Stomach smooth muscle (tissue), 2 donors: ENCODE measurements around the gene MACF1.
"Not testable (repeated sequence)": the region's sequence is repeated elsewhere in the genome, so short reads cannot be mapped to it uniquely, and the experiment has no call there.

Source experiments
- H3K27ac ChIP-seq: one replicate; pipeline ENCODE4 v1.7.0; 2013; ENCODE audit warnings: mild to moderate bottlenecking, low read length, inconsistent platforms
- H3K27me3 ChIP-seq, 2 donors: one replicate each; pipeline ENCODE4 v1.7.0; 2013; ENCODE audit warnings: low read length in 2 of 2; ENCODE audit not compliant: insufficient read depth in 2 of 2, control insufficient read depth in 1 of 2
- H3K36me3 ChIP-seq, 2 donors: one replicate each; pipeline ENCODE4 v1.7.0; 2013; ENCODE audit warnings: low read length in 2 of 2; ENCODE audit not compliant: control insufficient read depth in 2 of 2, insufficient read depth in 2 of 2
- H3K4me1 ChIP-seq: one replicate; pipeline ENCODE4 v1.7.0; 2013; ENCODE audit warnings: low read length; ENCODE audit not compliant: control insufficient read depth, insufficient read depth
- H3K4me3 ChIP-seq, 2 donors: one replicate each; pipeline ENCODE4 v1.7.0; 2013; ENCODE audit warnings: low read length in 2 of 2
- H3K9ac ChIP-seq, 2 donors: one replicate each; pipeline ENCODE4 v1.7.0; 2013; ENCODE audit warnings: low read length in 2 of 2, mild to moderate bottlenecking in 1 of 2
- H3K9me3 ChIP-seq, 2 donors: one replicate each; pipeline ENCODE4 v1.7.0; 2013; ENCODE audit warnings: low read length in 2 of 2; ENCODE audit not compliant: control insufficient read depth in 2 of 2
- donor health status: healthy.
- donor health status: Pancreatic carcinoma.

The MACF1 gene

DNA sequence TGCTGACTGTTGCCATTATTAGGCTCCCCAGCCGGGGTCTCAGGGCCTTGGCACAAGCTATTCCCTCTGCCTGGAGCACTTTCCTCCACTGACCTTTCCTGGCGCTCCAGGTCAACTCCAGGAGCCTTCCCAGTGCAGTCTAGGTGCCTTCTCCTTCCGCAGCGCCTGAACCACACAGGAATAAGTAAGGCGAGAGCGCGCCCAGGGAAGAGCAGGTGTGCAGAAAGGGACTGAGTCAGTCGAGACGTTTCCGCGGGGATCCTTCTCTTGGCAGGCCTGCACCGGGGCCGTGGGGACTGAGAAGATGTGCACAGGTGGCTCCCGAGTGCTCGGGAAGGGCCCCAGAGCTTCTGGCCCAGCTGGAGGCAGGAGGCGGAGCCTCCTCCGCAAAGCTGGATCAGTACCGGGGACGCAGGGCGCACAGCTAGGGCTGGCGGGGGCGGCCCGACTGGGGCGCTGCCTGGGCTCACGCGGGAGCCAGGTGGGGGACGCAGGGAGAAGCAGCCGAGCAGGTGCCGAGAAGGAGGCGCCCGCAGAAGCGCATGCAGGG, 286.2 kb downstream of the MACF1 start:
- H3K4me3 ChIP-seq: peak overlapping the region in 1 of 2 donors; percentile 66
- peaks cover 14% of the 10 kb centered on the region for H3K4me1 ChIP-seq
- H3K9ac ChIP-seq: no peak overlapping the region
- H3K27ac ChIP-seq: no peak overlapping the region
- H3K27me3 ChIP-seq: peaks cover 9 to 12% of the 10 kb centered on the region in 2 donors
- H3K9me3 ChIP-seq: no peaks in the 10 kb centered on the region
- H3K36me3 ChIP-seq: peaks cover 12 to 17% of the 10 kb centered on the region in 2 donors

DNA sequence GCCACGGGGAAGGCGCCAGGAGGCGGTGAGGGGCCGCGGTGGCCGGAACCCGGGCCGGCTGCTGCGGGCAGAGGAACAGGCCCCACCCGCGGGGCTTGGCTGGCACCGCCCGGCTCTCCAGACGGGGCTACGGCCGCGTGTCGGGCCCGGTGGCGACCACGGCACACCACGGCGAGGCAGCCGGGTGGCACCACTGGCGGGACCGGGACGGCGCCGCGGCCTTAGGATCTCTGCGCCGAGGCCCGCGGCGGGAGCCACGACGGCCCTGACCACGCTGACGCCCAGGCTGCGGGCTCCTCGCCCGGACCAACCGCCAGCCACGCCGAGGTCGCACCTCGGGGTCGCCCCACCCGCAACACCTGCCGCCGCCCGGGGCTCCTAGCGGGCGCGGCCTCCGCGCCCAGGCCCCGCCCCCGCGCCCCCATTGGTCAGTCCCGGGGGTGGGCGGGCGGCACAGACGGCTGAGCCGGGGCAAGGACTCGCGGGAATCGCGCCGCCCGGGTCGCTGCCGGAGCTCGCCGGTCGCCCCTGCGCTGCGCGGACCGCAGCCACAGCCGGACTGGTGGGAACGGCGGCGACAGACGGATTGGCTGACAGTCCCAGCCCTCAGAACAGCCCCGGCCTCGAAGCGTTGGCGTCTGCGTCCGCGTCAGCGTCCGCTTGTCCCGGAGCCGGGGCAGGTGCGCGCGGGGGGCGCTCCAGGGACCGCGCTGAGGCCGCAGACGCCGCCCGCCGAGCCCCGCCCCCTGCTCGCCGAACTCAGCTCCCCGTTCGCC, 286.8 kb downstream of the MACF1 start, which contains the start of gene BMP8A:
TSS of gene BMP8A (plus strand) at position 491 of the 776 bp plus-strand sequence. CDS start 356 bp downstream, outside the sequence.
- peaks cover 9 to 12% of the 10 kb centered on the region in 2 donors for H3K27me3 ChIP-seq
- no peak within 1 kb of the TSS for H3K27ac ChIP-seq
- H3K36me3 ChIP-seq: peaks cover 10 to 12% of the 10 kb centered on the region in 2 donors
- H3K4me1 ChIP-seq: peaks cover 14% of the 10 kb centered on the region
- H3K9ac ChIP-seq: no peak within 1 kb of the TSS
- no peaks in the 10 kb centered on the region for H3K9me3 ChIP-seq
- peak within 1 kb of the TSS; percentile 8 to 66 for H3K4me3 ChIP-seq

DNA sequence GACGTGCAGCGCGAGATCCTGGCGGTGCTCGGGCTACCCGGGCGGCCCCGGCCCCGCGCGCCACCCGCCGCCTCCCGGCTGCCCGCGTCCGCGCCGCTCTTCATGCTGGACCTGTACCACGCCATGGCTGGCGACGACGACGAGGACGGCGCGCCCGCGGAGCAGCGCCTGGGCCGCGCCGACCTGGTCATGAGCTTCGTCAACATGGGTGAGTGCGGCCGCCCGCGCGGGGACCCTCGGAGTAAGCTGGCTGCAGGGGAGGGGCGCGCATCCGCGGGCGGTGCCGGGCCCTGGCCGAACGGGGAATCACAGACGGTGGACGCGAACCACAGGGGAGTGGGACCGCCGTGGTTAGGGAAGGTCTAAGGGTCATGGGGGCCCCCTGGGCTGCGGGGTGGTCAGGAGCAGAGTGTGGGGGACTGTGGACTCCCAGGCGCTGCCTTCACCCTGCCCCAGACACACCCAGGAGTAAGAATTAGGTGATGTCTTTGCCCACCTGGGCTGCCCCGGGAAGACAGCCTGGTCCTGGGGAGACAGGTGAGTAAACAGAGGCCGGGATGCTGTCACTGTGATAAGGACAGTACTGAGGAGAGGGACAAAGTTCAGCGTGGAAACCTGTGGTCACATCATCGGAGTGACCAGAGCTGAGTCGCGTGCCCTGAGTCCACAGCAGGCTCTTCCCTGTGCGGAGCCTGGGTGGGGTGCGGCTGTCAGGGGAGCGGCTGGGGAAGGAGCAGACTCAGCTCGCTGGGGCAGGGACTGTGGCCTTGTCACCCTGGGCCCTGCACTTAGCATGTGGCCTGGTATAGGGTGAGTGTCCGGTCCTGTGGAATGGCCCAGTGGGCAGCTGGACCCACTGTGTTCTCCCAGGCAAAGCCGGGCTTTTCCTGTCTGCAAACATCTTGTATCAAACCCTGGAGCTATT, 287.9 kb downstream of the MACF1 start:
- not testable (repeated sequence) for H3K27ac ChIP-seq, H3K4me3 ChIP-seq, H3K9me3 ChIP-seq, H3K9ac ChIP-seq, H3K36me3 ChIP-seq
- Histone ChIP-seq H3K4me1 (peaks cover 17% of the 10 kb centered on the region), H3K27me3 (peaks cover 9 to 12% of the 10 kb centered on the region in 2 donors)

DNA sequence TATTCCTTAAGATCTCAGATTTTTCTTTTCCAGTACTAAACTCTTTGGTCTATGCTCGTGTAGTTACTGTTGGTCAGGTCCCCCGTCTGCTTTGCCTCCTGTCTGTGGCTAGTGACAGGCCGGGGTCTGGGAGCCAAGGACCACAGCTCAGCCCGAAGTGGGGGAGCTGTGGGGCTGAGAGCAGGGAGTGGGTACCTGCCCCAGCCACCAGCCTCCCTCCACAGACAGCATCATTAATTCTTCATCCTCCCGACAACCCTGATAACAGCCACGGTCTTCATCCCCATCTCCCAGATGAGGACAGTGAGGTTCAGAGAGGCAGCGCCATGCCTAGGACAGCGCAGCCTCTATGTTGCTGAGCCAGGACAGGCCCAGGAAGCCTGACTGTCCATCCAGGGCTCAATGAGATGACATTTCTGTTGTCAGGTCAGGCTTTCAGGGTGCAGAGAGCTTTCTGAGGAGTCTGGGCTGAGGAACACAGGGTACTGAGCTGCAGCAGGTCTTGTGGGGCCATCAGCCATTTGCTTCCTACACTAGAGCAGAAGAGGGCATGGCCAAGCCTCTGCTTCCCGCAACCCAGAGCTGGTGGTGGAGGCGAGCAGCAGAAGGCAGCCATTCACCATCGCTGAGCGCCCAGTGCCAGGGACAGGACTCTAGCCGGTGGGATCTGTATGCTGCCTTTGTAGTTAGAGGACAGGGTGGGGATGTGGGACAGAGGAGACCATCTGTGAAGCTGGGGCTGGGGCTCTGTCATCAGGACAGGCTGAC, 288.7 kb downstream of the MACF1 start:
- not testable (repeated sequence) for H3K9ac ChIP-seq, H3K9me3 ChIP-seq, H3K27ac ChIP-seq, H3K36me3 ChIP-seq, H3K4me3 ChIP-seq
- peaks cover 9 to 12% of the 10 kb centered on the region in 2 donors for H3K27me3 ChIP-seq
- peaks cover 21% of the 10 kb centered on the region for H3K4me1 ChIP-seq

DNA sequence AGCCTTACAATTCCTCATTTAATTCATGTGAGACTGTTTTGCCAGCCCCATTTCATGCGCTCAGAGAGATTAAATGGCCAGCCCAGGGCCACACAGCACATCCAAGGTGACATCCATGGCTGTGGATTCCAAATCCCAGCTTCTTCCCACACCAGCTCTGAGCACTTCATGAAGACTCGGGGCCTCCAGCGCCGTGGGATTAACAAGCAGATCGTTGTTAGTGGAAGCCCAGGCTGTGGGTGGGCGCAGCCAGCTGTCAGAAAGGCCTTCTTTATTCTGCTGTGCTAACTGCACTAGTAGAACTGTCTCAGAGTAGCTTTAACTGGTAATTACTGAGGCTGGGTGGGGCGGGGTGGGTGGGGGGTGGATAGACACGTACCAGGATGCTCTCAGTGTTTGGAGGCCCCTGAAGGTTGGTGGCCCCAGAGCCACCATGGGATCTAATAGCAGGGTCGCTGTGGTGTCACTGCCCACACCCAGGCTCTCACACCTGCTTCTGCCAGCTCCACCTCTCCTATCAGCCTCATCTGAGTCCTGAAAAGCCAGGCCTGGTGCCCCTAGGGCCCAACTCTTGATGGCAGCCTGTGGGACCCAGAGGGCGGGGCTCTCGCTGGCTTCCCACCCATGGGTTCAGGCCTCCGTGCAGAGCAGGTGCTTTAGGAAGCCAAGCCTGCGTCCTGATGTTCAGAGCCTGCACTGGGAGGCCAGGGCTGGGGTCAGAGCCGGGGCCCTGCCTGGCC, 290.3 kb downstream of the MACF1 start:
- no peak overlapping the region for H3K4me3 ChIP-seq
- no peaks in the 10 kb centered on the region for H3K9me3 ChIP-seq
- peaks cover 23% of the 10 kb centered on the region for H3K4me1 ChIP-seq
- no peaks in the 10 kb centered on the region for H3K36me3 ChIP-seq
- no peak overlapping the region for H3K9ac ChIP-seq
- peaks cover 9 to 12% of the 10 kb centered on the region in 2 donors for H3K27me3 ChIP-seq
- H3K27ac ChIP-seq: no peak overlapping the region

DNA sequence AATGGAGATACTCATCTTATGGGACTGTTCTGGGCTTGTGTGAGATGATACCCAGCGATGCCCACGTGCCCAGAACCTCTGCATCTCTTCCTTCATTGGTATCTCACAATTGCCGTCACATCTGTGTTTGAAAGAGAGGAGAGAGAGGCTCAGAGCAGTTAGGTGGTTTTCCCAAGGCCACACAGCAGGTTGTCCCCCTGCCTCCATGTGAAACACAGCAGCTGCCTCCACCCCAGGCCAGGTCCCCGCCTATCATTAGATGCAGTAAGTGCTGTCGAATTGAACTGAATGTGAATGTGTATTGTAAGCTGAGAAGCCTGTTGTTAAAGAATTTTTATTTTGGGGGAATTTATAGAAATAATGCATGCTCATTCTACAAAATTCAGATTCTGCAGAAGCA, 292.0 kb downstream of the MACF1 start:
- not testable (repeated sequence) for H3K9me3 ChIP-seq, H3K27ac ChIP-seq, H3K36me3 ChIP-seq, H3K4me3 ChIP-seq, H3K9ac ChIP-seq
- H3K27me3 ChIP-seq: peaks cover 9 to 12% of the 10 kb centered on the region in 2 donors
- peaks cover 15% of the 10 kb centered on the region for H3K4me1 ChIP-seq

DNA sequence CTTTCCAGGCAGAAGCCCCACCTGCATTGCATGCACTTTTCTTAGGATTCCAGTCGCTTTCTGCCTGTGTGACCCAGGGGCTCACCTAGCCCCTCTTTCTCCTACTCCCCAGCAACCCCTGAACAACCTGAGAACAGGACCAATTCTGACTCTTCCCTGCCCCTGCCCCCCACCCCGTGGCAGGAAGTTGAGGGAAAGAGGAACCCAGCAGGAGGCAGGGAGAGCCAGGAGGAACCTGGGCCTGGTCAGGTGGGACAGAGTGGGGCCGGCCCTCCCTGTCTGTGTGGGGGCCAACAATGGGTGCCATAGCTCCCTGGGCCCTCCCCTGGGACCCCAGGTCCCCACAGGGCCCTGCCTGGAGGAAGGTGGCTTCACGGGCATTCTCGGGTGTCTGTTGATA, 293.1 kb downstream of the MACF1 start:
- no peak overlapping the region for H3K4me3 ChIP-seq
- H3K36me3 ChIP-seq: no peaks in the 10 kb centered on the region
- no peak overlapping the region for H3K9ac ChIP-seq
- H3K9me3 ChIP-seq: no peaks in the 10 kb centered on the region
- H3K27ac ChIP-seq: no peak overlapping the region
- peaks cover 13% of the 10 kb centered on the region for H3K4me1 ChIP-seq
- peaks cover 8 to 9% of the 10 kb centered on the region in 2 donors for H3K27me3 ChIP-seq

DNA sequence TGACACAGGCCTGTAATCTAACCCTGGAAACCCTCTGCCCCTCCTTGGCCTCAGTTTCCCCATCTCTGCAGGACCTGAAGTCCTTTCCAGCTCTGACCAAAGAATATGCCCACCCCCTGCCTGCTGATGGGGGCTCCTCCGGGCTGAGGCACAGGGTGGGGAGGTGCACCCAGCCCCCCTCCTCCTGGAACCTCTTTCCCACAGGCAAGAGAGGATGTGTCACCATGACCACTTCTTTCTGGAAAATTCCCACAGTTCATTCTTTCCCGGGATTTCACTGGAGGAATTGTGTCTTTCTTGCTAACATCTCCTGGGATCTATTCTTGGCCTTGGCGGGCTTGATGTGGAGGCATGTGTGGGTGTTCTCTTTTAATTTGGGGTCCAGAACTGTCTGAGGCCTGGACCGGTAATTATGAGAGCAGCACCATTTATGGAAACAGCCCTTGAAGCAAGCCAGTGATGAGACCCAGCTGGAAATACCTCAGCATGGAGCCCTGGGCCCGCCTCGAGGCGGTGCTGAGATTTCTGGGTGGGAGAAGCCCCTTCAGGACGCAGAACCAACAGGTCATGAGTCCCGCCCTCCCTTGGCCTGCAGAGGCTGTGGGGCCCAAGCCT, 293.7 kb downstream of the MACF1 start:
- peaks cover 13% of the 10 kb centered on the region for H3K4me1 ChIP-seq
- not testable (repeated sequence) for H3K4me3 ChIP-seq, H3K36me3 ChIP-seq, H3K27ac ChIP-seq, H3K9me3 ChIP-seq, H3K27me3 ChIP-seq, H3K9ac ChIP-seq

DNA sequence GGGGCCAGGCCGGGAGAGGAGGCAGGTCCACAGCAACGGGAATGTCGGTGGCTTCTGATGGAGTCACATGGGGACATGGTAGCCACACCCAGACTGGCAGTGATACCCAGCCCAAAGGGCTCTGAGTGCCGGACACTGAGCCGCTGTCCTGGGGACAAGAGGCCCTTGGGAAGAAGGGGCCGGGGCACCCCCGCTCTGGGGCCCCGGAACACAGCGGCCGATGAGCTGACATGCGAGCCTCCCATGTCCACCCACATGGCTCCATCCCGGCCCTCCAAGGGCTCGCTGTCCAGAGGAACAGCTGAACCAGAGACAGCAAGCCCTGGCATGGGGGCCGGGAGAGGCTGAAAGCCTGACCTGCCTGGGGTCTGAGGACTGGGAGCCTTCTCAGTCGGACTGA, 294.3 kb downstream of the MACF1 start:
- H3K9me3 ChIP-seq, H3K4me3 ChIP-seq, H3K27me3 ChIP-seq, H3K36me3 ChIP-seq, H3K27ac ChIP-seq, H3K9ac ChIP-seq: not testable (repeated sequence)
- peaks cover 13% of the 10 kb centered on the region for H3K4me1 ChIP-seq
